Right atrium auricular region (tissue), 2 donors: ENCODE data around the gene SYT12. TPM values are rescaled to one million over a fixed set of nuclear protein-coding genes. Genes with fewer than 3 reads are reported as not detected.

Source experiments
- DNase-seq: peaks from one replicate; pipeline ENCODE4 v3.0.0-alpha.2; 2019; ENCODE audit warnings: low spot score
- H3K27ac ChIP-seq, 2 donors: fragments of 200-600 bp; sonication (generic); 1 replicate in 1 of 2; 2 replicates in 1 of 2; pipeline ENCODE4 v1.5.1; 2016 to 2019
- H3K27me3 ChIP-seq, 2 donors: fragments of 200-600 bp; sonication (generic); one replicate each; pipeline versions ENCODE4 v1.5.1 to v1.6.0; 2017 to 2019
- H3K36me3 ChIP-seq: fragments of 200-600 bp; sonication (generic); one replicate; pipeline ENCODE4 v1.5.1; 2016
- H3K4me1 ChIP-seq, 2 donors: fragments of 200-600 bp; sonication (generic); one replicate each; pipeline versions ENCODE4 v1.5.1 to v1.6.0; 2017 to 2019
- H3K4me3 ChIP-seq, 2 donors: fragments of 200-600 bp; sonication (generic); 1 replicate in 1 of 2; 2 replicates in 1 of 2; pipeline ENCODE4 v1.5.1; 2017 to 2019; ENCODE audit warnings: mild to moderate bottlenecking in 1 of 2, moderate library complexity in 1 of 2
- H3K9me3 ChIP-seq, 2 donors: fragments of 200-600 bp; sonication (generic); one replicate each; pipeline ENCODE4 v1.5.1; 2019
- CTCF ChIP-seq, 2 donors: fragments of 200-600 bp; sonication (generic); IDR thresholded peaks; one replicate each; pipeline ENCODE4 v1.5.1; 2019; ENCODE audit warnings: antibody characterized with exemption in 2 of 2
- total RNA-seq, 2 donors: library from RNA; depleted of rRNA; stranded (reverse); fragments of >200 nt; gene quantifications; one replicate each; pipeline ENCODE4 v1.1.0, GENCODE V29; 2016

The SYT12 gene
- total RNA-seq, 2 donors from 2014 or later, result 0.44 to 0.59 TPM

- Histone ChIP-seq H3K4me1 (no peaks in the 10 kb centered on the region), H3K36me3 (no peaks in the 10 kb centered on the region), H3K4me3 (no peak overlapping the region), H3K9me3 (no peaks in the 10 kb centered on the region), H3K27ac (no peak overlapping the region), H3K27me3 (no peaks in the 10 kb centered on the region)
- TF ChIP-seq CTCF (IDR thresholded peaks at IDR 0.05), result no peak
- DNase-seq, result no peak
Observed at GRCh38 chr11:67010296-67010905, 12.5 kb upstream of the SYT12 start.

GRCh38 chr11:67013511-67014045 lies 9.4 kb upstream of the SYT12 start:
- Histone ChIP-seq H3K36me3 (no peaks in the 10 kb centered on the region), H3K4me1 (no peaks in the 10 kb centered on the region), H3K27ac (no peak overlapping the region), H3K27me3 (no peaks in the 10 kb centered on the region), H3K4me3 (no peak overlapping the region), H3K9me3 (no peaks in the 10 kb centered on the region)
- no peak for TF ChIP-seq CTCF (IDR thresholded peaks at IDR 0.05)
- no peak for DNase-seq

- no peak overlapping the region for H3K4me3 ChIP-seq
- no peak for TF ChIP-seq CTCF (IDR thresholded peaks at IDR 0.05)
- H3K9me3 ChIP-seq, result no peaks in the 10 kb centered on the region
- no peaks in the 10 kb centered on the region for H3K4me1 ChIP-seq
- H3K36me3 ChIP-seq, result no peaks in the 10 kb centered on the region
- H3K27me3 ChIP-seq, result no peaks in the 10 kb centered on the region
- H3K27ac ChIP-seq, result no peak overlapping the region
- DNase-seq, result no peak
Observed at GRCh38 chr11:67014343-67014742, 8.6 kb upstream of the SYT12 start.

GRCh38 chr11:67015048-67015447 lies 7.9 kb upstream of the SYT12 start:
- Histone ChIP-seq H3K27me3 (no peaks in the 10 kb centered on the region), H3K4me3 (no peak overlapping the region), H3K9me3 (no peaks in the 10 kb centered on the region), H3K27ac (no peak overlapping the region), H3K36me3 (no peaks in the 10 kb centered on the region), H3K4me1 (no peaks in the 10 kb centered on the region)
- TF ChIP-seq CTCF (IDR thresholded peaks at IDR 0.05), result no peak
- DNase-seq, result no peak

- H3K27ac ChIP-seq, result no peak overlapping the region
- no peaks in the 10 kb centered on the region for H3K36me3 ChIP-seq
- no peak for TF ChIP-seq CTCF (IDR thresholded peaks at IDR 0.05)
- no peaks in the 10 kb centered on the region for H3K9me3 ChIP-seq
- DNase-seq, result no peak
- H3K27me3 ChIP-seq, result no peaks in the 10 kb centered on the region
- no peak overlapping the region for H3K4me3 ChIP-seq
- H3K4me1 ChIP-seq, result no peaks in the 10 kb centered on the region
Observed at GRCh38 chr11:67016550-67016949, 6.4 kb upstream of the SYT12 start.

GRCh38 chr11:67020949-67021348 lies 2.0 kb upstream of the SYT12 start:
- Histone ChIP-seq H3K4me1 (peaks cover 0 to 17% of the 10 kb centered on the region in 2 donors), H3K4me3 (no peak overlapping the region), H3K27ac (no peak overlapping the region), H3K36me3 (no peaks in the 10 kb centered on the region), H3K9me3 (no peaks in the 10 kb centered on the region), H3K27me3 (peaks cover 0 to 7% of the 10 kb centered on the region in 2 donors)
- TF ChIP-seq CTCF (IDR thresholded peaks at IDR 0.05), result no peak
- DNase-seq, result no peak
